IMR-90 (cell line): Measurements from ENCODE around the gene CPLX1. TPM values are rescaled to one million over a fixed set of nuclear protein-coding genes. Genes with fewer than 3 reads are reported as not detected.

Experiments
- ATAC-seq: fragments of 200-7000 bp; cut with Tn5 transposase; 2 replicates; pipeline ENCODE4 v1.9.1; 2020; ENCODE audit warnings: low read depth, mild to moderate bottlenecking, moderate library complexity
- BruUV-seq: library from RNA; stranded (reverse); fragments of 400-500 nt; replicated peaks from 2 replicates; lab custom pipeline; 2021; lab: Mats Ljungman, UMichigan
- CTCF ChIA-PET: fragments of 300-600 bp; formaldehyde crosslinking; extraction: SDS; loops from one replicate; lab custom pipeline; 2021; ENCODE audit warnings: antibody characterized with exemption; lab: Yijun Ruan, JAX
- POLR2A ChIA-PET: fragments of 300-600 bp; sonication (Branson Sonifier 250); formaldehyde crosslinking; loops from one replicate; lab custom pipeline; 2022; ENCODE audit warnings: antibody characterized with exemption; ENCODE audit not compliant: unreplicated experiment; lab: Charles Lee
- DNase-seq: peaks from one replicate; pipeline ENCODE4 v3.0.0; 2013
- H2AFZ ChIP-seq: replicated peaks from 2 replicates; pipeline ENCODE3; 2013; ENCODE audit warnings: low read length, mild to moderate bottlenecking; ENCODE audit not compliant: poor library complexity
- H2AK5ac ChIP-seq: 2 replicates; pipeline ENCODE4 v1.6.1; 2013; ENCODE audit warnings: low read depth, low read length, inconsistent platforms
- H2AK9ac ChIP-seq: replicated peaks from 2 replicates; pipeline ENCODE3; 2013; ENCODE audit warnings: mild to moderate bottlenecking, low read depth, low read length, moderate library complexity; ENCODE audit not compliant: poor library complexity
- H2BK120ac ChIP-seq: 2 replicates; pipeline ENCODE4 v1.6.1; 2013; ENCODE audit warnings: low read depth, low read length, inconsistent platforms
- H2BK15ac ChIP-seq: 3 replicates; pipeline ENCODE4 v1.6.1; 2013; ENCODE audit warnings: low read depth, low read length, inconsistent platforms
- H2BK20ac ChIP-seq: 2 replicates; pipeline ENCODE4 v1.6.1; 2013; ENCODE audit warnings: low read depth, mild to moderate bottlenecking, inconsistent platforms, low read length, moderate library complexity
- H2BK5ac ChIP-seq: 2 replicates; pipeline ENCODE4 v1.6.1; 2013; ENCODE audit warnings: mild to moderate bottlenecking, low read depth, low read length, inconsistent platforms; ENCODE audit not compliant: poor library complexity, severe bottlenecking
- H3K14ac ChIP-seq: replicated peaks from 2 replicates; pipeline ENCODE4 v1.6.1; 2013; ENCODE audit warnings: low read depth, low read length, inconsistent platforms
- H3K18ac ChIP-seq: 2 replicates; pipeline ENCODE4 v1.6.1; 2013; ENCODE audit warnings: low read depth, low read length, control low read depth
- H3K23ac ChIP-seq: 2 replicates; pipeline ENCODE4 v1.6.1; 2013; ENCODE audit warnings: low read depth, low read length, inconsistent platforms
- H3K27ac ChIP-seq: 2 replicates; pipeline ENCODE4 v1.5.1; 2013; ENCODE audit warnings: mild to moderate bottlenecking, control low read depth, low read length; ENCODE audit not compliant: insufficient read depth
- H3K27me3 ChIP-seq: 2 replicates; pipeline ENCODE4 v1.6.1; 2013; ENCODE audit warnings: low read length; ENCODE audit not compliant: control insufficient read depth, insufficient read depth
- H3K36me3 ChIP-seq: 2 replicates; pipeline ENCODE4 v1.6.1; 2013; ENCODE audit warnings: low read length, mixed read lengths; ENCODE audit not compliant: control insufficient read depth, insufficient read depth
- H3K4ac ChIP-seq: 2 replicates; pipeline ENCODE4 v1.6.1; 2013; ENCODE audit warnings: low read depth, low read length, inconsistent platforms
- H3K4me1 ChIP-seq: 2 replicates; pipeline ENCODE4 v1.6.1; 2013; ENCODE audit warnings: low read length, mixed read lengths; ENCODE audit not compliant: control insufficient read depth, insufficient read depth
- H3K4me2 ChIP-seq: 2 replicates; pipeline ENCODE4 v1.6.1; 2013; ENCODE audit warnings: low read depth, mild to moderate bottlenecking, control low read depth, low read length, moderate library complexity
- H3K4me3 ChIP-seq: 2 replicates; pipeline ENCODE4 v1.5.1; 2013; ENCODE audit warnings: low read depth, mild to moderate bottlenecking, control low read depth, low read length, moderate library complexity; ENCODE audit not compliant: insufficient read depth
- H3K56ac ChIP-seq: 2 replicates; pipeline ENCODE4 v1.6.1; 2013; ENCODE audit warnings: low read length, inconsistent platforms; ENCODE audit not compliant: insufficient read depth; ENCODE audit errors: extremely low read depth
- H3K79me1 ChIP-seq, 2 experiments: 2 replicates each; pipeline ENCODE4 v1.6.1; 2013; ENCODE audit warnings: low read length in 2 of 2, inconsistent platforms in 1 of 2, low read depth in 1 of 2
- H3K9ac ChIP-seq: 2 replicates; pipeline ENCODE4 v1.6.1; 2013; ENCODE audit warnings: low read depth, low read length, control low read depth
- H3K9me1 ChIP-seq: 2 replicates; pipeline ENCODE4 v1.6.1; 2013; ENCODE audit warnings: low read length, inconsistent platforms; ENCODE audit not compliant: insufficient read depth
- H3K9me3 ChIP-seq: 2 replicates; pipeline ENCODE4 v1.6.1; 2013; ENCODE audit warnings: low read length; ENCODE audit not compliant: control insufficient read depth, insufficient read depth
- H4K20me1 ChIP-seq: 2 replicates; pipeline ENCODE4 v1.6.1; 2013; ENCODE audit warnings: low read length, inconsistent platforms; ENCODE audit not compliant: insufficient read depth
- H4K5ac ChIP-seq: 2 replicates; pipeline ENCODE4 v1.6.1; 2013; ENCODE audit warnings: mild to moderate bottlenecking, low read depth, low read length, control low read depth
- H4K8ac ChIP-seq, 2 experiments: 2 replicates each; pipeline ENCODE4 v1.6.1; 2013; ENCODE audit warnings: low read depth in 2 of 2, low read length in 2 of 2, control low read depth in 1 of 2, inconsistent platforms in 1 of 2
- H4K91ac ChIP-seq: 2 replicates; pipeline ENCODE4 v1.6.1; 2013; ENCODE audit warnings: low read depth, low read length, inconsistent platforms; ENCODE audit not compliant: insufficient read depth
- BHLHE40 ChIP-seq: fragments of 150-350 bp; IDR thresholded peaks from 2 replicates; pipeline ENCODE4 v1.6.1; 2016; ENCODE audit warnings: mild to moderate bottlenecking, low read depth, low read length
- CEBPB ChIP-seq: IDR thresholded peaks from 2 replicates; pipeline ENCODE4 v1.6.1; 2012; ENCODE audit warnings: low read depth, low read length, improper control_type of control experiment
- CHD1 ChIP-seq: IDR thresholded peaks from 2 replicates; pipeline ENCODE4 v1.6.1; 2012; ENCODE audit warnings: low read depth, low read length, improper control_type of control experiment
- CTCF ChIP-seq: conservative IDR thresholded peaks from 2 replicates; pipeline ENCODE4 v1.5.1; 2012; ENCODE audit warnings: mild to moderate bottlenecking, low read depth, low read length, improper control_type of control experiment
- ELK1 ChIP-seq: fragments of 150-350 bp; IDR thresholded peaks from 2 replicates; pipeline ENCODE4 v1.6.1; 2016; ENCODE audit warnings: low read depth, mild to moderate bottlenecking, low read length, moderate library complexity, borderline replicate concordance
- FOS ChIP-seq: fragments of 150-350 bp; IDR thresholded peaks from 2 replicates; pipeline ENCODE4 v1.6.1; 2016; ENCODE audit warnings: low read depth, low read length
- MAFK ChIP-seq: IDR thresholded peaks from 2 replicates; pipeline ENCODE4 v1.6.1; 2012; ENCODE audit warnings: low read depth, low read length, improper control_type of control experiment
- MAZ ChIP-seq: IDR thresholded peaks from 2 replicates; pipeline ENCODE4 v1.6.1; 2012; ENCODE audit warnings: low read depth, mild to moderate bottlenecking, low read length, improper control_type of control experiment, moderate library complexity, borderline replicate concordance
- MXI1 ChIP-seq: IDR thresholded peaks from 2 replicates; pipeline ENCODE4 v1.6.1; 2012; ENCODE audit warnings: low read depth, mild to moderate bottlenecking, low read length, moderate library complexity, borderline replicate concordance
- NFE2L2 ChIP-seq: fragments of 150-350 bp; IDR thresholded peaks from 2 replicates; pipeline ENCODE4 v1.6.1; 2016; ENCODE audit warnings: low read depth, mild to moderate bottlenecking, low read length
- POLR2A ChIP-seq: IDR thresholded peaks from 2 replicates; pipeline ENCODE4 v1.6.1; 2012; ENCODE audit warnings: mild to moderate bottlenecking, low read depth, low read length
- RAD21 ChIP-seq: IDR thresholded peaks from 2 replicates; pipeline ENCODE4 v1.6.1; 2012; ENCODE audit warnings: low read length, improper control_type of control experiment
- RCOR1 ChIP-seq: IDR thresholded peaks from 2 replicates; pipeline ENCODE4 v1.6.1; 2012; ENCODE audit warnings: mild to moderate bottlenecking, low read length, improper control_type of control experiment; ENCODE audit not compliant: insufficient replicate concordance
- RFX5 ChIP-seq: IDR thresholded peaks from 2 replicates; pipeline ENCODE4 v1.8.0; 2012; ENCODE audit warnings: low read depth, mild to moderate bottlenecking, low read length, moderate library complexity
- SMC3 ChIP-seq: fragments of 150-350 bp; IDR thresholded peaks from 2 replicates; pipeline ENCODE4 v1.6.1; 2016; ENCODE audit warnings: low read depth, mild to moderate bottlenecking, antibody characterized with exemption, low read length, moderate library complexity
- USF2 ChIP-seq: fragments of 150-350 bp; IDR thresholded peaks from 2 replicates; pipeline ENCODE4 v1.6.1; 2017; ENCODE audit warnings: mild to moderate bottlenecking, antibody characterized with exemption, low read length, low read depth
- WGBS, 2 experiments: methylation state at CpG; one replicate each; pipeline versions ENCODE4 v1.1.5 to v1.1.7; 2013; ENCODE audit warnings: missing lambda C conversion rate in 2 of 2; ENCODE audit not compliant: insufficient read length in 1 of 2; ENCODE audit errors: extremely low coverage in 2 of 2; 5-methylcytosine and 5-hydroxymethylcytosine counted together
- dilution Hi-C: fragments of 300-500 bp; cut with HindIII; formaldehyde crosslinking; loops from one replicate; pipeline ENCODE4 v1.14.3; 2018; ENCODE audit warnings: low sequenced_read_pairs; ENCODE audit not compliant: unreplicated experiment
- in situ Hi-C: fragments of 300-500 bp; cut with MboI; formaldehyde crosslinking; loops from 3 replicates; pipeline ENCODE4 v1.14.3; 2019; ENCODE audit warnings: low sequenced_read_pairs, inconsistent platforms, mixed read lengths
- intact Hi-C: fragments of 100-400 bp; cut with micrococcal nuclease; formaldehyde crosslinking; loops from 2 replicates; pipeline ENCODE4 v1.10.0; 2022
- polyA plus RNA-seq, 3 experiments: library from polyadenylated mRNA; depleted of rRNA; stranded (reverse); fragments of >200 nt; gene quantifications; 2 replicates each; pipeline ENCODE4 v1.2.3, GENCODE V29; 2012; ENCODE audit warnings: low replicate concordance in 1 of 3
- total RNA-seq: library from RNA; depleted of rRNA; stranded (reverse); fragments of >200 nt; gene quantifications from 2 replicates; pipeline ENCODE4 v1.2.3, GENCODE V29; 2012

The CPLX1 gene
- total and polyA plus RNA-seq, 2 of the 4 experiments (the other 2 are of a cell fraction) = 0.05 TPM; not detected in 1

GRCh38 chr4:769511-769910 lies 56.4 kb downstream of the CPLX1 start:
- no peak overlapping the region; a peak in 1 of 4 replicates for H4K8ac ChIP-seq
- intact Hi-C loops (no loop called here), dilution Hi-C loops (no loop called here), in situ Hi-C loops (no loop called here)
- ChIA-PET POLR2A (no interaction called here), CTCF (no interaction called here)
- H3K79me1 ChIP-seq = peaks cover 21 to 72% of the 10 kb centered on the region in 2 experiments
- no peak for TF ChIP-seq ELK1
- TF ChIP-seq MAZ = no peak
- TF ChIP-seq CEBPB = no peak
- no peak for TF ChIP-seq MXI1
- TF ChIP-seq SMC3 = no peak
- no peak for TF ChIP-seq RAD21
- no peak for TF ChIP-seq FOS
- TF ChIP-seq CHD1 = no peak
- TF ChIP-seq MAFK = no peak
- TF ChIP-seq RCOR1 = no peak
- no peak for TF ChIP-seq USF2
- TF ChIP-seq BHLHE40 = no peak
- no peak for TF ChIP-seq RFX5
- no peak for TF ChIP-seq CTCF
- TF ChIP-seq POLR2A = no peak
- no peak for TF ChIP-seq NFE2L2
- no peak overlapping the region for H2AK9ac ChIP-seq
- H4K20me1 ChIP-seq = peaks cover 97% of the 10 kb centered on the region
- no peak overlapping the region for H3K56ac ChIP-seq
- H3K18ac ChIP-seq = no peak overlapping the region
- no peak overlapping the region for H3K9ac ChIP-seq
- DNase-seq (no peak), ATAC-seq (no peak)
- no peak overlapping the region for H3K23ac ChIP-seq
- no peak overlapping the region for H2BK120ac ChIP-seq
- peaks cover 14% of the 10 kb centered on the region for H3K9me1 ChIP-seq
- no peak overlapping the region for H2AFZ ChIP-seq
- H3K9me3 ChIP-seq = no peaks in the 10 kb centered on the region
- H2BK5ac ChIP-seq = no peak overlapping the region
- TSS peak; percentile 3 for BruUV-seq
- no peak overlapping the region for H3K14ac ChIP-seq
- peaks cover 58% of the 10 kb centered on the region for H3K36me3 ChIP-seq
- no peak overlapping the region for H2AK5ac ChIP-seq
- no peak overlapping the region for H4K5ac ChIP-seq
- WGBS, 2 experiments = 99% methylated on average over 11 of the region's 19 CpGs; no CpG with 5 or more reads in 1 of the 2 experiments
- H3K27me3 ChIP-seq = no peaks in the 10 kb centered on the region
- H3K4me2 ChIP-seq = no peak overlapping the region
- H4K91ac ChIP-seq = no peak overlapping the region
- H3K27ac ChIP-seq = no peak overlapping the region
- no peak overlapping the region for H3K4ac ChIP-seq
- H3K4me3 ChIP-seq = no peak overlapping the region
- no peak overlapping the region for H2BK20ac ChIP-seq
- H3K4me1 ChIP-seq = peaks cover 2% of the 10 kb centered on the region; the same call in 1 of the 2 replicates
- H2BK15ac ChIP-seq = no peak overlapping the region
